Measurements from ENCODE around the gene SBF2.
A peak's percentile ranks its signal among the peaks of the same experiment; 100 is the strongest.
"Not testable (repeated sequence)": the region's sequence is repeated elsewhere in the genome, so short reads cannot be mapped to it uniquely, and the experiment has no call there.

Gene SBF2

DNA sequence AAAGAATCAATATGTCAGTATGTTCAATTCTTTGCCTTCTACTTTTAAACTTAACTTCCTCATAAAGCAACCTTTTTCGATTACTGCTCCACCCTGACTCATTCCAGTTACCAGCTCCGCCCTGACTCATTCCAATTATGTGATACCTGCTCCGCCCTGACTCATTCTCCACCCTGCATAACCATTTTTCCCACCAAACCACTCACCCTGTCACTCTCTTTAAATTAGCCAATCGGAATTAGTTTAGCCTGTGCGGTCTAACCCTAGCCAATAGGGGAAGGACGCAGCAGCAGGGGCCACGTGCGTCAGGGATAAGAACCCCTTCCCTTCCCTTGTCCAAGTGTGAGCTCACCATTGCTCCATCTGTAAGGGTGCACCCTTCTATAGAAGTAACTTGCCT, 393.8 kb downstream of the SBF2 start:
- DNase-seq (ENCODE audit: low read depth) = not testable (repeated sequence)

DNA sequence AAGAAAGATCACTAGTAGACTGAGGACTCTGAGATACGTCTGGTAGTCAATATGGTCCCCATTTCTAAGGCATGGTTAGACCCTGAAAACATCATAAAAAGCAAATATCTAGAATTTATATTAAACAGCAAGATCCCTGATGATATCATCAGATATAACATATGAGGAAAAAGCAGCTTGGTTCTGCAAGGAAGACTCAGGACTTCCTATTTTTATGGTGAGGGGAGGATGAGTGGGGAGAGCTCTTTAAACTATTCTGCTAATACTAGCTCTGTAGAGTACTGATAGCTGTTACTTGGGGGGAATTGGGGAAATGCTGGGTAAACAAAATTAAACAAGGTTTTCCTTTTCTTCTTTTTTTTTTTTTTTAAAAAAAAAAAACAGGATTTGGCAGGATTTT, 394.3 kb downstream of the SBF2 start:
- DNase-seq (ENCODE audit: low read depth) = no peak

DNA sequence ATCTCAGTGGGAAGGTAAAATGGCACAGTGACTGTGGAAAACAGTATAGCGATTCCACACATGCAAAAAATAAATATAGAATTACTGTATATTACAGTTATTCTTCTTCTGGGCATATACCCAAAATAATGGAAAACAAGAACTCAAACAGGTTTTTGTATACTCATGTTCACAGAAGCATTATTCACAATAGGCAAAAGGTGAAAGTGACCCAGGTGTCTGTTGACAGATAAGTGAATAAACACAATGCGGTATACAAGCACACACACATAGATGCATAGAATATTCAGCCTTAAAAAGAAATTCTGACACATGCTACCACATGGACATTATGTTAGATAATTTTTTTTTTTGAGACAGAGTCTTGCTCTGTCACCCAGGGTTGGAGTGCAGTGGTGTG, 397.1 kb downstream of the SBF2 start:
- DNase-seq (ENCODE audit: low read depth) = no peak

DNA sequence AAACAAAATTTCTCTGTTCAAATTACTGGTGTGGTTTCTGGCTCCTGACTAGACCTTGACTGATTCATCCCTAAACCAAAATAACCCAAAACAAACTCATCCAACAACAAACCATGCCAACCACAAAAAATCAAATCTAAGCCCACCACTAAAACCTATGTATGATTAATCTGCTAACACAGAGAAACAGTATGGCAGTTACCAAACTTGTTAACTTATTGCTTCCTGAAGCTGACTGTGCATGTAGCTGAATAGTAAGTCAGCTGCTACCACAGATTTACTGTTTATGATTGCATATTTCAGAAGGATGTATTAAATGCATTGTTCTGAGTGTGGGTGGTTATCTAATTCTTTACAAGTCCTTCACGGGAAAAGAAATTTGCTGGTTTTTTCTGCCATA, 399.0 kb downstream of the SBF2 start:
- no peak for DNase-seq (ENCODE audit: low read depth)

DNA sequence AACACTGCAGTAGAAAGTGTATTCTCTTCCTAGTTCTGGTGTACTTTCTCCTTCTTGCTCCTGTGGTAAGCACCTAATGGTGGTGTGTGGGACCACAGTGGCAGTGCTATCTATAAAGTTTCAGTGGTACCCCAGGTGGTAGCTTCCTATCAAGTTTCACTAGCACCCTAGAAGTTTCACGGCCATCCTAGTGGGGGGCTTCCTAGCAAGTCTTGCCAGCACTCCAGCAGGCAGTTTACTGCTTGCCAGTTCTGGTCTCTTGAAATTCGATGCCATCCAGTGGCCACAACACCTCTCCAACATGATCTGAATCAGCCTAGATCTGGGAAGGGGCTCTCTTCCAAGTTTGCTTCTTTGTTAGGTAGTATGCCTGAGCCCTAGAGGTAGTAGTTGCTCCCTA, 400.5 kb downstream of the SBF2 start:
- DNase-seq (ENCODE audit: low read depth) = no peak

DNA sequence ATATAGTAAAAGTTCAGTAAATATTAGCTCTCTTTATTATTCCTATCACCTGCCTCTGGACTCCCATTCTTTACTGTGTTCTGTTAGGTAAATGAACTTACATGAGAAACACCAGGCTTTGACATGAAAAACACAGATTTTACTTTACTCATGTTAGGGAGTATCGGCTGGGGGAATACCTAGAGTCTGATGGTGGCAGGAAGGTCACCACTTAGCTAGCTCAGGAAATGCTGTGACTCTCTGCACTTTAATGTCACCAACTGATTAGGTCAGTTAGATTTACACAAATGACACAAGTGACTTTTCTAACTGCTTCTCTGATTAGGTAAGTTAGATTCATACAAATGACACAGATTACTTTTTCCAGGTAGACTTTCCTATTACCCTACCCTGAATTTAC, 405.1 kb downstream of the SBF2 start:
- no peak for DNase-seq (ENCODE audit: low read depth)

DNA sequence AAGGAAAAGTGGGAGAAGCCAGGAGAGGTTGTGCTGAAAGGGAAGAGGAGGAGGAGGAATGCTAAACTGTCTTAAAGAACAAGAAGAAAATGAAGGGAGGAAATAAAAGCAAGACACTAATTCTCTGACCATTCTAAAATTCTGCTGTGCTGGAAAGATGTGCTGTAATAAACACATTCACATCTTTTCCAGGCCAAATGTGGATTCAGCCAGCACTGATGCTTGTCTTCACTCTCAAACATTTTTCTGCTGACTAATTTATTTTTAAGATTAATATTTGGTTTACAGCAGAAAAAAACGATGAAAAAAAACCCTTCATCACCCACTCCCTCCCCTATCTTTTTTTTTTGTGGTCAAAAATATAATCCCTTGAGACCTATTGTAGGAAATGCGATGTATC, 406.5 kb downstream of the SBF2 start:
- DNase-seq (ENCODE audit: low read depth) = no peak

DNA sequence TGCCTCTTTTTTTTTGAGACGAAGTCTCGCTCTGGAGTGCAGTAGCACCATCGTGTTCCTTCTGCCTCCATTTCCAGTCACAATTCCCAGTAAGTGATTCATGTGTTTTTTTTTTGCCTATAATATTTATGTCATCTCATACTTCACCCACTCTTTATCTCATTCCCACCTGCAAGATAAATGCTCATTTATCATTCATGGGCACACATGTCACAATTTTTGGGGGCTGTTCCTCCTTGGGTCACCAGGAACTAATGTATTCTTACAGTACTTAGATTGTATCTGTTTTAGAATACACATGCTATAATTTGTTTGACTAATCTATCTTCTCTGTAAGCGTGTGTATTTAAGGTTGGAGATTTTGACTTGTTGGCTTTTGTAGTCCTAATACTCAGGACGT, 407.4 kb downstream of the SBF2 start:
- no peak for DNase-seq (ENCODE audit: low read depth)

DNA sequence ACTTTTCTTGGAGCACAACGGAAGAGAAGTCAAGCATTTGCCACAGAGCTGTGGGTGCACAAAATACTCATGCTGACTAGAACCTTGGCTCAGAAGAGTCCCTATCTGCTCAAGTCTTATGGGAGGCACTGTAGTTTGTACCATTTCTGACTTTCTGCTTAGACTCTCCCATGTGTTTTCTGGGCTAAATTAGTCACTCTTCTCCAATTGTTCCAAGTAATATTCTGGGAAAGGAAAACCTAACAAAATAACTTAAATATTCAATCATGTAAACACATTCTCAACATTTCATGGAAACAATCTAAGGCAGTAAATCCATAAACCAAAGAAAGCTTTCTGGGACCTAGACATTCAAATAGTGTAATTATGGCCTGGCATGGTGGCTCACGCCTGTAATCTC, 409.4 kb downstream of the SBF2 start:
- DNase-seq (ENCODE audit: low read depth) = no peak

DNA sequence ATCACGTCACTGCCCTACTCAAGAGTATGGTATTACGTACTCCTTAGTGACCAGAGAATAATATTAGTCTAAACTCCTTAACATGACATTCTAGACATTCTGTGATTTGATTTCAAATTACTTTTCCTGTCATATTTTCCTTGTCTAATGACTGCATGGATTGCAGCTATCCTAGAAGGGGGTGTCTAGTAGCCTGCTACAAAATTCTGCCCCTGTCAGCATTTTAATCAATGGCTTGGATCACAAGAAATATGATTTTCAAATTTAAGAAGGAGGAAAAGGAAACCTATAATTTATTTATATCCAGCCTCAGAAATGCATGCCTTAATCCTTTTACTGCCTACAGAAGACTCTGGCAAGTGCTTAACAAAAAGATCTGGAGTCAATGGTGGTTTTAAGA, 413.4 kb downstream of the SBF2 start:
- DNase-seq (ENCODE audit: low read depth) = no peak

DNA sequence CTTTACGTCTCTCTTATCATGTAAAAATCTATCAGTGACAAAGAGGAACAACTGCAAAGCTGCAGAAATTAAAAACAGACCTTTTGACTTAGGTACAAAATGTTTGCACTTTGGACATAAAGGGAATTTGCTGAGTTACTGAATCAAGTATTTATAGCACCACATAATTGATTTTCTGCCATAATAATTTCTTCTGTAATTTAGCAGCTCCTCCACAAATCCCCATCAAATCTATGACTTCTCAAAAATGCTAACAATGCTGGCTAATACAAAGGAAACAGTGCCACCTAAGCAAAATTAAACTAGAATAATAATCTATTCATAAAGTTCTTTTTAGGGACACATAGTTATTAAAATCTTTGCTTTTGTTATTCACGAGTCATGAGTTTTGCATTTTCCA, 415.1 kb downstream of the SBF2 start:
- DNase-seq (ENCODE audit: low read depth) = no peak

DNA sequence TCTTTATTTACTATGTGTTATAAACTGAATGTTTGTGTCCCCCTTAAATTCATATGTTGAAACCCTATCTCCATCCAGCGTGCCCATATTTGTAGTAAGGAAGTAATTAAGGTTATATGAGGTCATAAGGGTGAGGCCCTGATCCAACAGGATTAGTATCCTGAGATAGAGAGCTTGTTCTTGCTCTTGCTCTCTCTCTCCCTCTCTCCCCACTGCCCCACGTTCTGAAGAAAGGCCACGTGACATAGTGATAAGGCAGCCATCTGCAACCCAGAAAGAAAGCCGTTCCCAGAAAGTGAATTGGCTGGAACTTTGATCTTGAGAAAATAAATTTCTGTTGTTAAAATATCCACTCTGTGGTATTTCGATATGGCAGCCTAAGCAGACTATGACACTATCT, 417.7 kb downstream of the SBF2 start:
- no peak for DNase-seq (ENCODE audit: low read depth)

DNA sequence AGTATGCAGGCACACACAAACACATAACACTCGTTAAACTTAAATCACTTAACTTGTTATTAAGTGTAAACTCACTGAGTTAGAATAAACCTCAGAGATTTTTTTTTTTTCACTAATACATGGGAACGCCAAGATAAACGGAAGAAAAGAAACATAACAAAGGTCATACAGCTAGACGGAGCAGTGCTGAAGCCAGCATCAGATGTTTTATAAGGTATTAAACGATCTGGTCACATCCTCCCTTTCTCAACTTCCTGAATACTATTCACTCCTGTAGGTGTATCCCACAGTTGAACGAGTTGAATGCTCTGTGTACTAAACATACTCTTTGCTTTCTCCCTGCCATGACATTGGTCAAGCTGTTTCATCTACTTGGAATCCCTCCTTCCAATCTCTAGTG, 418.2 kb downstream of the SBF2 start:
- DNase-seq (ENCODE audit: low read depth) = no peak

DNA sequence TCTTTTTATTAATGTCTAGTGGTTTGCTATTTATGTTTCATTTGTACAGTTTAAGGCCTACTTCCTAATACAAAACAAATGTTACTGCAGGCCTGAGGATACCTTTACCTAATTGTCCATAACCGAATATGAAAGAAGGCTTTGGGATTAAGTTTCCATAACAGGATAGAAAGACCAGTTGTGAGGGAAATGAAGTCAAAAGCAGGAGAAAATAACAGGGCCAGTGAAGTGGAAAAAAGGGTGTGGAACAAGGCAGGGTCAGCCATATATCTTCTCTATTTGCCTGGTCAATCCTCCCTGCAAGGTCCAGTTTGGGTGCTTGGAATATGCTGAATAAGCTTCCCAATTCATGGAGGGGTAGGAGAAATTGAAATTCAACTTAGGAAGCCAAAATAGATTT, 418.6 kb downstream of the SBF2 start:
- no peak for DNase-seq (ENCODE audit: low read depth)

DNA sequence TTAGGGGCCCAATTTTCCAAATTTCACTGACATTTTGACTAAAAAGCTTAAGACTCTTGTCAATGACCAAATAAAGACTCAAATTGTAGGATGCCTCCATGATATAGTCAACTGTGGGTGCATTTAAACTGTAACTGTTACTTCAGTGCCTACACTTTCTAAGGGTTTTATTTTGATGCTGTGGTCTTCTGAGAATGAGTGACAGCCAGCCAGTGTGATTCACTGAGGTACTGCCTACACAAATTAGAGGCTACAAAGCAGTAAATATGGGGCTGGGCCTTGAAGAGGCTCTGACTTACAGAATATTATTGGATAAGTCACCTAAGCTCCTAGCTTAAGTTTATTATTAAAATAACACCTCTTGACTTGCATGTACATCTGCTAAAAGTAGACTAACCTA, 419.6 kb downstream of the SBF2 start:
- no peak for DNase-seq (ENCODE audit: low read depth)

DNA sequence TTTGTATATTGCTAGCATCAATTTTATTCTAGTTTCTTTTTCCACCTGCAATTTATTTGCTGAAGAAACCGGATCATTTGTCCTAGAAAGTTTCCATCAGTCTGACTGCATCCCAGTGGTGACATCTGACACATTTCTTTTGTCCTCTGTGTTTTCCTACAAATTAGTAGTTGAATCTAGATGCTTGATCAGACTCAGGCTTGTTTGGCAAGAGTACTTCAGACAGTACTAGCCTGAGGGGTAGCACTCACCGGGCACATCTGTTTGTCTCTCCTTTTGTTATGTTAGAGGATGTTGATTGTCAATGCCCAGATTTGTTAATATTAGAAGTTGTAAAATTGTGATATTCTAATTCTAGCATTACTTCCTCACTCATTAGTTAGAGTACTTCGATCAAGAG, 425.4 kb downstream of the SBF2 start:
- no peak for DNase-seq (ENCODE audit: low read depth)

DNA sequence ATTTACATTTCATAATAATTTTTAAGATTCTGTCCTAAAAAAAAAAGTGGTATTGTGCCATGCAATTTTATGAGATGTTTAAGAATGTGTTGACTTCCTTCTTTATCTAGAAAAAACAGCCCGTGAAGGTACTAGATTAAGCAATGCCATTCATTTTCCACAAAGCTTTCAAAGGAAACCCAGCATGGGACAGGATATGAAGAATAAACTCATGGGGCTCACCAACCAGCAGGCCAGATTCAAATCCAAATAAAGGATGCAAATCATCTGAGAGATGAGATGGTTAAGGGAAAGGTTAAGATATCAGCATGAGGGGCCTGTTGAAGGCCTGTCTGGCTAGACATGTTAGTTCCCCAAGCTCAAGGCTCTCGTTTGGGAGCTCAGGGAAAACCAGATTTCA, 431.0 kb downstream of the SBF2 start:
- DNase-seq (ENCODE audit: low read depth) = no peak

DNA sequence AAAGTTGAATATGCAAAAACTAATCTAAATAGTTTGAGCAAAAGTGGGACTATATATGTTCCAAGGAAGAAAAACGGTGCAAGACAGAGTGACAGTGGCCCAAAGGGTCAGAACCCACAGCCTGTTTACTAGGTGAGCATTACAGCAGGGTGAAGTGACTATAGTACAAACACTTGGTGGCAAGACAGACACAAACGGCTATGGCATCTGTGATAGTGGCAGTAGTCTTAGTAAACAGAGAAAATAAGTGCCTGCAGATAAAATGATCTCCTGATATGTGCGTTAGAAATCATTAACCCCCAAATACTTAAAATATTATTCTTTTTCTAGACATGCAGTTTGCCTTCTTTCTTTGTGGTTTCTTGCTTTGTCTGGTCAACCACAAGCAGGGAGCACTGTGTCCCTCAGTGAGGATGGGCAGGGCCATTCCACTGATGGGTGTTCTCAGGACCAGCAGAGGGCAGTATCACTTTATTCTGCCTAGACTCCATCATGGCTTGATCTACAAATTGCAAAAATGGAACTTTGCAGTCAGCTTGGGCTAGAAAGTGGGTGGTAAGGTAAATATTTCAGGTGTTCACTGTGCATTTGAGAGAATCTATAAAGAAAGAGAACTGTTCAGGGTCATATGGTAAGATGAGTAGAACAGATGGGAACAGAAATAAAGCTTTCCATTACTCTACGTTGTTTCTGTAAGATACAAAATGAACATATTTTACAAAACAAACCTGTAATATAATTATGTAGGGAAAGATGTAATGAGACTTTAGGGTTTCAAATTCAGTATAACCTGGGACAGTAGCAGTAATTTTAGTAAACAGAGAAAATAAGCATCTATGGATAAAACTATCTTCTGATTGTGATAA, 431.9 kb downstream of the SBF2 start:
- DNase-seq (ENCODE audit: low read depth) = peak; percentile 10

DNA sequence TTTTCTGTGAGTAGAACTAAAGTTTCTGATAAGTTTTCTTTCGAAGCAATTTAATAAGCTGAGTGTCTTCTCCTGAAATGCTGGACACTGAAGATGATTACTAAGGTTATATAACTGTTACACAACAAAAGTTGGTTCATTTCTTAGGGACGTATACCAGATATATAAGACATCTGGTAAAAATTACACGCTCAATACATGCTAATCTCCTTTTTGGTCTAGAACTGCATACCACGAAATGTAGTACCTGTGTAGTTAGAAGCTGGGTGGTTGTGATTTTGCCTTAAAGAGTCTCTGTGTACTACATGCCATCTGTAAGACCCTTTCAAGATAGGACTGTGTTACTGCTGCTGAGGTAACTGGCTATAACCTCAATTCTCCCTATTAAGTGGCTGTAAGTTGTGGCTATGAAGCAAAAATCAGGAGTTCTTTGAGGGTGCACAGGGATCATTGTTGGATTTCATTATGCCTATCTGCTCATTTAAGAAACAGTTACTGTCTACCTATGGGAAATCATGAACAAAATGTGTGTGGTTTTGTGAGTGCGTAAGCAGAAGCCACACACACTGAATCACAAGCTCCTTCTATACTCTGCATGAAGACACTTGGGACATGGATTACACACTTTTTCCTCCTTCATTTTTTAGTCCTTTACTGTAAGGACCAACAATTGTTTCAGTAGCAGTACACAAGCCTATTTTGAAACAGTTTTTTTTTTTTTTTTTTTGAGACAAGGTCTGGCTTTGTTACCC, 434.3 kb downstream of the SBF2 start:
- DNase-seq (ENCODE audit: low read depth) = no peak

DNA sequence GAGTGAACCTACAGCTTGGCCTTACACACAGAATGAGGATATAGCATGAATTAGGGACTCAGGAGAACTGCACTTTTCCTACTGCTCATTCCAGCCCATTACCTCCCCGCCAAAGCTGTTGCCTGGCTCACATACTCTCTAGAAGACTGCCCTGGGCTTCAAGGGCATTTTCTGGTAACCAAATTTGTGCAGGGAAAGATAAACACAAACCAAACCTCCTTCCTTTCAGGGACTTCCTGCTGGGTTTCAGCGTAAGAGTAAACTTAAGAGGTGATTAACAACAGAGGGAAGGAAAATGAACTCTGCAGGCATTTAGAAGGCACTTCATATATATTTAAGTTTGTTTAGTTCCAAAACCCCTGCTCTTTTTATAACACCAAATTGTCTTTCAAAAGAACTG, 435.2 kb downstream of the SBF2 start:
- no peak for DNase-seq (ENCODE audit: low read depth)

DNA sequence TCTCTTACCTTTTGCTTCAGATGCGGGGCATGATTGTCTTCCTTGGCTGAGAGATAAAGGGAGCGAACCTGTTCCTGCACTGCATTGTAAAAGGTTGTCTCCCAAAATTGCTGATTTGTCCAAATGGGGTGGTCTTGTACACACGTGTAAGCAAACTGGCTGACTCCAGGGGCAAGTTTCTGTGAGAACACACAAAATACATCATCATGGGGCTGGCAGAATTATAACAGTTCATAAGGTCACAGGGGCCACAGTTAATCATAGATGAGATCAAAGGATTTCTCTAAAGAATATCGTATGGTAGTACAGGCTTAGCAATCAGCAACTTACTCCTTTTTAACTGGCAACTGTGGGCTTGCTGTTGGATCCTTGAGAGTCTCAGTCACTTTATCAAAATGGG, 435.8 kb downstream of the SBF2 start:
- DNase-seq (ENCODE audit: low read depth) = no peak

DNA sequence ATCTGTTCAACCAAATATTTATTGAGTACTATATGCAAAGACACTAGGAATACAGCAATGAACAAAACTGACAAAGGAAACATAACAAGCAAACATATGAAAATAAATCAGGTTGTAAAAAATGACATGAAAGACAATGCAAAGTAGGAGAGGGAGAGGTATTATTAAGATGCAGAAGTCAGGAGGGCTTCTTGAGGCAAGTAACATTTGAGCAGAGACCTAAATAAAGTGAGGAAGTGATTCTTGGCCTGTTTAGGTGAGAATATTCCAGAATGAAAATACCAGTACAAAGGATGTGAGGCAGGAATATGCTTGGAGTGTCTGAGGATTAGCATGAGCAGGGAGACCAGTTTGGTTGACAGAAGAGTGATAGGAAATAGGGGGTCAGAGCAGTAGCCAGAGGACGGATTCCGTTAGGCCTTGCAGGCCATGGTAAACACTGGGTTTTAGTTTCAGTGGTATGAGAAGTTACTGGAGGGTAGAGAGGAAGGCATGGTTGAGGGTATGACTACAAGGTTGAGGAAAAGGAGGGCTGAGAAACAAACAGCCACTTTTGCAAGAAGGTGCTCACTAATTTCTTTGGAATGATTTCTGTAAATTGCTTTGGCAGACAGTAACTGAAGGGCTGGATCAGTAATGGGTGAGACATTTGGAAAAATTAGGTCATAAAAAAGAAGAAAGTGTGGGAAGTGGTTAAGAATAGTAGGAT, 438.3 kb downstream of the SBF2 start:
- DNase-seq (ENCODE audit: low read depth) = no peak
